Measurements from ENCODE around the gene YBX2. TPM values are rescaled to one million over a fixed set of nuclear protein-coding genes. Genes with fewer than 3 reads are reported as not detected.

Gene YBX2
- total and polyA plus RNA-seq, 2 experiments from 2014 or later: 0.22 TPM; not detected in 1

GRCh38 chr17:7280519-7281073 lies 13.8 kb downstream of the YBX2 start:
- TF ChIP-seq EZH2 (IDR thresholded peaks at IDR 0.05; ENCODE audit: insufficient read depth, poor library complexity, severe bottlenecking) (no peak), EZH2phosphoT487 (IDR thresholded peaks at IDR 0.05; ENCODE audit: insufficient read depth, low read depth) (no peak)
- H3K4me1 ChIP-seq (ENCODE audit: insufficient read depth): no peaks in the 10 kb centered on the region
- H3F3A ChIP-seq (ENCODE audit: insufficient read depth): peaks cover 6% of the 10 kb centered on the region; the same call in 1 of the 2 replicates
- no peaks in the 10 kb centered on the region; the same call in 1 of the 2 replicates for H3K27me3 ChIP-seq (replicated peaks; ENCODE audit: insufficient read depth)
- H3K9ac ChIP-seq: peak overlapping the region; percentile 74
- no peaks in the 10 kb centered on the region for H3K9me2 ChIP-seq (ENCODE audit: insufficient read depth)
- peak overlapping the region; percentile 57 for H3K27ac ChIP-seq
- no peaks in the 10 kb centered on the region for H3K9me3 ChIP-seq (ENCODE audit: low read depth)
- H2AFZ ChIP-seq: peak overlapping the region; percentile 78
- H4K20me1 ChIP-seq (ENCODE audit: insufficient read depth): no peaks in the 10 kb centered on the region
- H3K4me3 ChIP-seq: peak overlapping the region; percentile 70
- peak overlapping the region; percentile 92 for H3K4me2 ChIP-seq (ENCODE audit: unreplicated experiment)
- peak; percentile 89 for DNase-seq
- H3K36me3 ChIP-seq (ENCODE audit: low read depth): no peaks in the 10 kb centered on the region
- 1 to 3% methylated on average over 29 of the region's 29 CpGs for WGBS, 2 experiments (ENCODE audit: low coverage in 1 of 2, low lambda C conversion rate in 2 of 2, missing lambda C conversion rate in 2 of 2)
- H3K79me2 ChIP-seq (ENCODE audit: insufficient read depth): no peaks in the 10 kb centered on the region
- in situ Hi-C loops (cut with MboI): no loop called here

GRCh38 chr17:7279448-7279847 lies 15.0 kb downstream of the YBX2 start:
- no peaks in the 10 kb centered on the region for H4K20me1 ChIP-seq (ENCODE audit: insufficient read depth)
- no peaks in the 10 kb centered on the region; the same call in 1 of the 2 replicates for H3K27me3 ChIP-seq (replicated peaks; ENCODE audit: insufficient read depth)
- DNase-seq: no peak
- H3K9me2 ChIP-seq (ENCODE audit: insufficient read depth): no peaks in the 10 kb centered on the region
- H3K4me3 ChIP-seq: no peak overlapping the region
- peaks cover 6% of the 10 kb centered on the region; the same call in 1 of the 2 replicates for H3F3A ChIP-seq (ENCODE audit: insufficient read depth)
- H3K79me2 ChIP-seq (ENCODE audit: insufficient read depth): no peaks in the 10 kb centered on the region
- in situ Hi-C loops (cut with MboI): no loop called here
- no peak overlapping the region for H3K4me2 ChIP-seq (ENCODE audit: unreplicated experiment)
- no peaks in the 10 kb centered on the region for H3K9me3 ChIP-seq (ENCODE audit: low read depth)
- H3K36me3 ChIP-seq (ENCODE audit: low read depth): no peaks in the 10 kb centered on the region
- no peak overlapping the region for H2AFZ ChIP-seq
- no peak overlapping the region for H3K27ac ChIP-seq
- WGBS, 2 experiments (ENCODE audit: low coverage in 1 of 2, low lambda C conversion rate in 2 of 2, missing lambda C conversion rate in 2 of 2): 70 to 83% methylated on average over 8 of the region's 8 CpGs
- TF ChIP-seq EZH2phosphoT487 (IDR thresholded peaks at IDR 0.05; ENCODE audit: insufficient read depth, low read depth): no peak
- no peak for TF ChIP-seq EZH2 (IDR thresholded peaks at IDR 0.05; ENCODE audit: insufficient read depth, poor library complexity, severe bottlenecking)
- H3K9ac ChIP-seq: no peak overlapping the region
- no peaks in the 10 kb centered on the region for H3K4me1 ChIP-seq (ENCODE audit: insufficient read depth)

GRCh38 chr17:7266784-7267183 lies 27.7 kb downstream of the YBX2 start:
- peak overlapping the region; percentile 52 for H3K27ac ChIP-seq
- H3F3A ChIP-seq (ENCODE audit: insufficient read depth): peaks cover 16% of the 10 kb centered on the region
- H3K9me3 ChIP-seq (ENCODE audit: low read depth): no peaks in the 10 kb centered on the region
- no peaks in the 10 kb centered on the region for H3K9me2 ChIP-seq (ENCODE audit: insufficient read depth)
- in situ Hi-C loops (cut with MboI): no loop called here
- H3K4me2 ChIP-seq (ENCODE audit: unreplicated experiment): no peak overlapping the region
- no peaks in the 10 kb centered on the region for H4K20me1 ChIP-seq (ENCODE audit: insufficient read depth)
- H3K4me1 ChIP-seq (ENCODE audit: insufficient read depth): peaks cover 12% of the 10 kb centered on the region
- no peaks in the 10 kb centered on the region for H3K79me2 ChIP-seq (ENCODE audit: insufficient read depth)
- DNase-seq: peak; percentile 61
- H2AFZ ChIP-seq: no peak overlapping the region
- H3K36me3 ChIP-seq (ENCODE audit: low read depth): no peaks in the 10 kb centered on the region
- TF ChIP-seq EZH2phosphoT487 (IDR thresholded peaks at IDR 0.05; ENCODE audit: insufficient read depth, low read depth) (no peak), EZH2 (IDR thresholded peaks at IDR 0.05; ENCODE audit: insufficient read depth, poor library complexity, severe bottlenecking) (no peak)
- H3K9ac ChIP-seq: no peak overlapping the region
- H3K4me3 ChIP-seq: no peak overlapping the region
- WGBS, 2 experiments (ENCODE audit: low coverage in 1 of 2, low lambda C conversion rate in 2 of 2, missing lambda C conversion rate in 2 of 2): 54 to 59% methylated on average over 1 of the region's 1 CpG
- no peaks in the 10 kb centered on the region for H3K27me3 ChIP-seq (replicated peaks; ENCODE audit: insufficient read depth)

GRCh38 chr17:7263801-7264078 lies 30.7 kb downstream of the YBX2 start:
- H3K4me2 ChIP-seq (ENCODE audit: unreplicated experiment): no peak overlapping the region
- no peaks in the 10 kb centered on the region for H4K20me1 ChIP-seq (ENCODE audit: insufficient read depth)
- peaks cover 3% of the 10 kb centered on the region; the same call in 1 of the 2 replicates for H3K36me3 ChIP-seq (ENCODE audit: low read depth)
- no peak for TF ChIP-seq EZH2 (IDR thresholded peaks at IDR 0.05; ENCODE audit: insufficient read depth, poor library complexity, severe bottlenecking)
- no peak for TF ChIP-seq EZH2phosphoT487 (IDR thresholded peaks at IDR 0.05; ENCODE audit: insufficient read depth, low read depth)
- in situ Hi-C loops (cut with MboI): no loop called here
- 77 to 81% methylated on average over 4 of the region's 4 CpGs for WGBS, 2 experiments (ENCODE audit: low coverage in 1 of 2, low lambda C conversion rate in 2 of 2, missing lambda C conversion rate in 2 of 2)
- H2AFZ ChIP-seq: peak overlapping the region; percentile 72; the same call in 1 of the 2 replicates
- peaks cover 20% of the 10 kb centered on the region for H3F3A ChIP-seq (ENCODE audit: insufficient read depth)
- H3K27ac ChIP-seq: no peak overlapping the region
- no peak overlapping the region for H3K9ac ChIP-seq
- no peaks in the 10 kb centered on the region for H3K9me3 ChIP-seq (ENCODE audit: low read depth)
- H3K4me1 ChIP-seq (ENCODE audit: insufficient read depth): peaks cover 18% of the 10 kb centered on the region
- H3K79me2 ChIP-seq (ENCODE audit: insufficient read depth): no peaks in the 10 kb centered on the region
- DNase-seq: no peak
- H3K27me3 ChIP-seq (replicated peaks; ENCODE audit: insufficient read depth): no peaks in the 10 kb centered on the region
- H3K9me2 ChIP-seq (ENCODE audit: insufficient read depth): no peaks in the 10 kb centered on the region
- H3K4me3 ChIP-seq: no peak overlapping the region
